DOHH2 (cell line): Measurements from ENCODE around the gene PDGFD.

ENCODE experiments used
- H3F3A ChIP-seq: fragments of 200-600 bp; sonication (generic), shearing (Covaris generic); 2 replicates; pipeline ENCODE4 v1.6.0; 2016; ENCODE audit warnings: antibody characterized with exemption, mild to moderate bottlenecking; ENCODE audit not compliant: control insufficient read depth, insufficient read depth
- H3K27ac ChIP-seq: fragments of 200-600 bp; sonication (generic); 2 replicates; pipeline ENCODE4 v1.5.1; 2014; ENCODE audit warnings: low read depth, mild to moderate bottlenecking, low read length, moderate library complexity
- H3K27me3 ChIP-seq: fragments of 200-600 bp; sonication (generic); 2 replicates; pipeline ENCODE4 v1.6.1; 2014; ENCODE audit warnings: mild to moderate bottlenecking, low read length, mixed read lengths; ENCODE audit not compliant: control insufficient read depth
- H3K36me3 ChIP-seq: fragments of 200-600 bp; sonication (generic); 2 replicates; pipeline ENCODE4 v1.6.1; 2014; ENCODE audit warnings: mild to moderate bottlenecking, low read length, moderate library complexity, mixed read lengths; ENCODE audit not compliant: control insufficient read depth
- H3K4me1 ChIP-seq: fragments of 200-600 bp; sonication (generic); 2 replicates; pipeline ENCODE4 v1.6.1; 2014; ENCODE audit warnings: mild to moderate bottlenecking, low read length, mixed read lengths; ENCODE audit not compliant: control insufficient read depth
- H3K4me2 ChIP-seq: fragments of 200-600 bp; sonication (generic); 2 replicates; pipeline ENCODE4 v1.6.0; 2014; ENCODE audit warnings: mild to moderate bottlenecking, low read length, moderate library complexity
- H3K4me3 ChIP-seq: fragments of 200-600 bp; sonication (generic); 2 replicates; pipeline ENCODE4 v1.5.1; 2014; ENCODE audit warnings: mild to moderate bottlenecking, low read length, mixed read lengths
- H3K79me2 ChIP-seq: fragments of 200-600 bp; sonication (generic); 2 replicates; pipeline ENCODE4 v1.6.1; 2014; ENCODE audit warnings: mild to moderate bottlenecking, low read length, mixed read lengths; ENCODE audit not compliant: control insufficient read depth
- H3K9me2 ChIP-seq: fragments of 200-600 bp; sonication (generic); replicated peaks from 2 replicates; pipeline ENCODE4 v1.6.1; 2014; ENCODE audit warnings: mild to moderate bottlenecking, low read length, mixed read lengths; ENCODE audit not compliant: control insufficient read depth
- H3K9me3 ChIP-seq: fragments of 200-600 bp; sonication (generic); 2 replicates; pipeline ENCODE4 v1.6.1; 2014; ENCODE audit warnings: antibody characterized with exemption, low read length, mixed read lengths; ENCODE audit not compliant: control insufficient read depth, insufficient read depth
- H4K20me1 ChIP-seq: fragments of 200-600 bp; sonication (generic); 2 replicates; pipeline ENCODE4 v1.6.0; 2014; ENCODE audit warnings: low read depth, mild to moderate bottlenecking, antibody characterized with exemption, low read length, moderate library complexity; ENCODE audit not compliant: control insufficient read depth, insufficient read depth
- CTCF ChIP-seq: fragments of 200-600 bp; sonication (generic); IDR thresholded peaks from one replicate; pipeline ENCODE4 v1.5.1; 2014; ENCODE audit warnings: antibody characterized with exemption, mild to moderate bottlenecking, low read depth, low read length; ENCODE audit not compliant: poor library complexity, severe bottlenecking
- EZH2phosphoT487 ChIP-seq: fragments of 200-600 bp; sonication (generic); IDR thresholded peaks from 2 replicates; pipeline ENCODE4 v1.6.1; 2017; ENCODE audit warnings: borderline replicate concordance, mild to moderate bottlenecking, antibody characterized with exemption, low read length, moderate library complexity, mixed read lengths

The PDGFD gene

DNA sequence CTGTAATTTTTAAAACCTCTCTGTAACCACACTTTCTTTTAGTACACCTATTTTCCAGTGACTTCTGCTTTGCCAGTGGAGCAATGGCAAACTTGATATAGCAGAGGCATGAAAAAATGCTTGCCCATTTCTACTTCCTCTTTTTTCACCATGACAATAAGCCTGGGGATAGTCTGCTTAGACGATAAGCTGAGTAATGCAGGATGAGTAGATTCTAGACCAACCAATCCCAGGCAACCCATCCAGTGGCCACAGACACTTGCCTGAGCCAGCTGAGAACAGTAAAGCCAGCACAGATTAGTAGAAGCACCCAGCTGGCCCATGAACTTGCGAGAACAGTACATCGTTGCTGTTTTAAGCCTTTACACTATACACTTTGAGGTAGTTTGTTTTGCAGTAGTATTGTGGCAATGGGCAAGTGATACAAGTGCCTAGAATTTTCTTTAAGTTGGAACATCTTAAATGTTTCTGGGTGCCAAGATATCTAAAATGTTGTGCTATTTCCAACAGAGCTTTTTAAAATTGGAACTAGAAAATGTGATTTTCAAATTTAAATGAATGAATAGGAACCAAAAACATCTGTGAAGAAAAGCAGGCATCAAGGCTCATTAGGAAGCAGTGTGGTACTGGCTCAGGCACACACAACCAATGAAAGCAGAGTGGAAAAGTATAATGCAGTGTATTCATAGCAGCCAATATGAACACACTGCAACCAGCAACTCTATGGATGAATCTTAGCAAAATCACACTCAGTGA is 89.8 kb downstream of the PDGFD start:
- no peaks in the 10 kb centered on the region for H3K36me3 ChIP-seq
- H3K4me1 ChIP-seq = peaks cover 12% of the 10 kb centered on the region
- H3K27me3 ChIP-seq = no peaks in the 10 kb centered on the region
- H4K20me1 ChIP-seq = no peaks in the 10 kb centered on the region
- no peak overlapping the region for H3K27ac ChIP-seq
- H3K4me3 ChIP-seq = no peak overlapping the region
- no peaks in the 10 kb centered on the region for H3F3A ChIP-seq
- TF ChIP-seq CTCF (no peak), EZH2phosphoT487 (no peak)
- no peak overlapping the region for H3K4me2 ChIP-seq
- no peaks in the 10 kb centered on the region for H3K9me3 ChIP-seq
- H3K79me2 ChIP-seq = no peaks in the 10 kb centered on the region
- H3K9me2 ChIP-seq = no peaks in the 10 kb centered on the region

DNA sequence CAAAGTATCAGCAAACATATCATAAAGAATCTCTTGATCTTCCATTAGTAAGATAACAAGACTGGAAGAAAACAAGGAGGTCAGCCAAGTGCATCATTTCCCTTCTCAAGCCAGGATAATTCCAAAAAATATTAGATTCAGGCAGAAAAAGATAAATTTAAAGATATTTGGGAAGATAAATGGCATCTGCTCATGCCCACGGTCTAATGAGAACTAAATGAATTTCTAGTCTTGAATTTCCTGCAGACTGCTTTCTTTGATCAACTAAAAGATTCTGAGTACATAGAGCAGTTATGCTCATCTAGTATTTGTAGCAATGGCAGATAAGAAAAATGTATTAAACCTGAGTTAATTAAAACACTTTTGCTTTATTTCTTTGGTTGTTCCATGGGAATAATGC is 96.4 kb downstream of the PDGFD start:
- no peak overlapping the region for H3K4me2 ChIP-seq
- no peak overlapping the region for H3K4me3 ChIP-seq
- TF ChIP-seq EZH2phosphoT487 = no peak
- TF ChIP-seq CTCF = no peak
- no peaks in the 10 kb centered on the region for H3K9me3 ChIP-seq
- no peak overlapping the region for H3K27ac ChIP-seq
- no peaks in the 10 kb centered on the region for H3K36me3 ChIP-seq
- H3K27me3 ChIP-seq = no peaks in the 10 kb centered on the region
- no peaks in the 10 kb centered on the region for H3K9me2 ChIP-seq
- no peaks in the 10 kb centered on the region for H4K20me1 ChIP-seq
- H3K79me2 ChIP-seq = no peaks in the 10 kb centered on the region
- no peaks in the 10 kb centered on the region for H3F3A ChIP-seq
- H3K4me1 ChIP-seq = no peaks in the 10 kb centered on the region

DNA sequence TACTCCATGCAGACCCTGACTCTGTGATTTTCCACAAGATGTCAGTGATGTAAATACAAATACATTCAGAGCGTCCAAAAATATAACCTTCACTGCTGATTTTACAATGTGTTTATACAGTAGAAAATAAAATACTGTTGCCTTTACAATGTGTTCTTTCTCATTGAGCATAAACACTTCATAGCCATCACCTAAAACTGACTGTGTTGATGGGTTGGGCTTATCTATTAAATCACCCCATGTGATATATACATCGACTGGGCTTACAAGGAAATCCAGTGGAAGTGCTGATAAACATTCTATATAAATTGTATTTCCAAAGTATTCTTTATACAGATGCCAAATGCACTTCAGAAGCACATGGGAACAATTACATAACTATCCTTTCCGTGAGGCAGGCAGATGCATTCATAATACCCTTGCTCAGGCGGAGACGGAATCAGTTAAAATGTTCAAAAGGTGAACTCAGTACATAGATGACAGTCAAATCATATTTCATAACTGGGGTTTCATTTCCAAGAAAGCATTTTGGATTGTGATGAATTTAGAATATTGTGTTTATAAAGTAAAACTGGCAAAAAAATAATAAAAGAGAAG is 99.8 kb downstream of the PDGFD start:
- Histone ChIP-seq H3K4me2 (no peak overlapping the region), H3K4me1 (no peaks in the 10 kb centered on the region), H3K4me3 (no peak overlapping the region)

More for the DNA sequence above, 99.8 kb downstream of the PDGFD start:
- Histone ChIP-seq H4K20me1 (no peaks in the 10 kb centered on the region), H3K79me2 (no peaks in the 10 kb centered on the region), H3K36me3 (no peaks in the 10 kb centered on the region), H3K9me3 (no peaks in the 10 kb centered on the region), H3K27ac (no peak overlapping the region), H3K27me3 (no peaks in the 10 kb centered on the region), H3F3A (no peaks in the 10 kb centered on the region), H3K9me2 (no peaks in the 10 kb centered on the region)
- TF ChIP-seq EZH2phosphoT487 (no peak), CTCF (no peak)
